Right atrium auricular region (tissue), 2 donors: Measurements from ENCODE around the gene USP44. TPM values are rescaled to one million over a fixed set of nuclear protein-coding genes. Genes with fewer than 3 reads are reported as not detected.
"Not testable (repeated sequence)": the region's sequence is repeated elsewhere in the genome, so short reads cannot be mapped to it uniquely, and the experiment has no call there.

Experiments
- DNase-seq: peaks from one replicate; pipeline ENCODE4 v3.0.0-alpha.2; 2019; ENCODE audit warnings: low spot score
- H3K27ac ChIP-seq, 2 donors: fragments of 200-600 bp; sonication (generic); 1 replicate in 1 of 2; 2 replicates in 1 of 2; pipeline ENCODE4 v1.5.1; 2016 to 2019
- H3K27me3 ChIP-seq, 2 donors: fragments of 200-600 bp; sonication (generic); one replicate each; pipeline versions ENCODE4 v1.5.1 to v1.6.0; 2017 to 2019
- H3K36me3 ChIP-seq: fragments of 200-600 bp; sonication (generic); one replicate; pipeline ENCODE4 v1.5.1; 2016
- H3K4me1 ChIP-seq, 2 donors: fragments of 200-600 bp; sonication (generic); one replicate each; pipeline versions ENCODE4 v1.5.1 to v1.6.0; 2017 to 2019
- H3K4me3 ChIP-seq, 2 donors: fragments of 200-600 bp; sonication (generic); 1 replicate in 1 of 2; 2 replicates in 1 of 2; pipeline ENCODE4 v1.5.1; 2017 to 2019; ENCODE audit warnings: mild to moderate bottlenecking in 1 of 2, moderate library complexity in 1 of 2
- H3K9me3 ChIP-seq, 2 donors: fragments of 200-600 bp; sonication (generic); one replicate each; pipeline ENCODE4 v1.5.1; 2019
- total RNA-seq, 2 donors: library from RNA; depleted of rRNA; stranded (reverse); fragments of >200 nt; gene quantifications; one replicate each; pipeline ENCODE4 v1.1.0, GENCODE V29; 2016
- TF ChIP-seq, protein P1 (sequence below), 2 donors: fragments of 200-600 bp; sonication (generic); IDR thresholded peaks; one replicate each; pipeline ENCODE4 v1.5.1; 2019; ENCODE audit warnings: antibody characterized with exemption in 2 of 2

The USP44 gene
- total RNA-seq, 2 donors from 2014 or later: 1.4 to 1.9 TPM

GRCh38 chr12:95573951-95574576 lies 22.8 kb upstream of the USP44 start:
- no peak overlapping the region for H3K4me3 ChIP-seq
- no peaks in the 10 kb centered on the region for H3K27me3 ChIP-seq
- no peak for DNase-seq
- no peaks in the 10 kb centered on the region for H3K4me1 ChIP-seq
- H3K36me3 ChIP-seq: no peaks in the 10 kb centered on the region
- no peak overlapping the region for H3K27ac ChIP-seq
- TF ChIP-seq, protein P1, sequence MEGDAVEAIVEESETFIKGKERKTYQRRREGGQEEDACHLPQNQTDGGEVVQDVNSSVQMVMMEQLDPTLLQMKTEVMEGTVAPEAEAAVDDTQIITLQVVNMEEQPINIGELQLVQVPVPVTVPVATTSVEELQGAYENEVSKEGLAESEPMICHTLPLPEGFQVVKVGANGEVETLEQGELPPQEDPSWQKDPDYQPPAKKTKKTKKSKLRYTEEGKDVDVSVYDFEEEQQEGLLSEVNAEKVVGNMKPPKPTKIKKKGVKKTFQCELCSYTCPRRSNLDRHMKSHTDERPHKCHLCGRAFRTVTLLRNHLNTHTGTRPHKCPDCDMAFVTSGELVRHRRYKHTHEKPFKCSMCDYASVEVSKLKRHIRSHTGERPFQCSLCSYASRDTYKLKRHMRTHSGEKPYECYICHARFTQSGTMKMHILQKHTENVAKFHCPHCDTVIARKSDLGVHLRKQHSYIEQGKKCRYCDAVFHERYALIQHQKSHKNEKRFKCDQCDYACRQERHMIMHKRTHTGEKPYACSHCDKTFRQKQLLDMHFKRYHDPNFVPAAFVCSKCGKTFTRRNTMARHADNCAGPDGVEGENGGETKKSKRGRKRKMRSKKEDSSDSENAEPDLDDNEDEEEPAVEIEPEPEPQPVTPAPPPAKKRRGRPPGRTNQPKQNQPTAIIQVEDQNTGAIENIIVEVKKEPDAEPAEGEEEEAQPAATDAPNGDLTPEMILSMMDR (IDR thresholded peaks at IDR 0.05): no peak
- no peaks in the 10 kb centered on the region for H3K9me3 ChIP-seq

DNA sequence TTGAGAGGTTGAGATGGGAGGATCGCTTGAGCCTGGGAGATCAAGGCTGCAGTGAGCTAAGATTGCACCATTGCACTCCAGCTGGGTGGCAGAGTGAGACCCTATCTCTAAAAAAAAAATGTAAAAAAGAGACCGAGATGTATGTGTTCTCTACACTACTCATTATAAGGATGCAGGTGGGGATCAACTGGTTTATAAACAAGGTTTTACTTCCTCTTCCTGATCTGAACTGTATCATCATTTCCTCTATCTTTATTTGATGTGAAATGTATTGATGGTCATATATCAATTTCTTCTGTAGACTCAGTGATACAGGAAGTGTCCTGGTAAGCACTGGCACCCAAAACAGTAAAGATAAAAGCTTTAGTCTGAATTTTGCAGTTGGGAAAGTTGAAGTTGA lies 20.1 kb upstream of the USP44 start:
- DNase-seq: no peak
- TF ChIP-seq, protein P1 (IDR thresholded peaks at IDR 0.05): no peak

GRCh38 chr12:95568045-95568444 lies 16.8 kb upstream of the USP44 start:
- DNase-seq, H3K9me3 ChIP-seq, H3K36me3 ChIP-seq, H3K4me1 ChIP-seq, H3K27me3 ChIP-seq, H3K27ac ChIP-seq, H3K4me3 ChIP-seq: not testable (repeated sequence)

More for the DNA sequence above, 20.1 kb upstream of the USP44 start:
- H3K9me3 ChIP-seq: no peaks in the 10 kb centered on the region
- no peaks in the 10 kb centered on the region for H3K4me1 ChIP-seq
- H3K36me3 ChIP-seq: no peaks in the 10 kb centered on the region
- no peak overlapping the region for H3K27ac ChIP-seq
- no peak overlapping the region for H3K4me3 ChIP-seq
- H3K27me3 ChIP-seq: no peaks in the 10 kb centered on the region

GRCh38 chr12:95557625-95558024 lies 6.3 kb upstream of the USP44 start:
- Histone ChIP-seq H3K4me3 (no peak overlapping the region), H3K27ac (no peak overlapping the region), H3K27me3 (no peaks in the 10 kb centered on the region), H3K4me1 (no peaks in the 10 kb centered on the region), H3K9me3 (no peaks in the 10 kb centered on the region), H3K36me3 (no peaks in the 10 kb centered on the region)
- TF ChIP-seq, protein P1 (IDR thresholded peaks at IDR 0.05): no peak
- DNase-seq: no peak

DNA sequence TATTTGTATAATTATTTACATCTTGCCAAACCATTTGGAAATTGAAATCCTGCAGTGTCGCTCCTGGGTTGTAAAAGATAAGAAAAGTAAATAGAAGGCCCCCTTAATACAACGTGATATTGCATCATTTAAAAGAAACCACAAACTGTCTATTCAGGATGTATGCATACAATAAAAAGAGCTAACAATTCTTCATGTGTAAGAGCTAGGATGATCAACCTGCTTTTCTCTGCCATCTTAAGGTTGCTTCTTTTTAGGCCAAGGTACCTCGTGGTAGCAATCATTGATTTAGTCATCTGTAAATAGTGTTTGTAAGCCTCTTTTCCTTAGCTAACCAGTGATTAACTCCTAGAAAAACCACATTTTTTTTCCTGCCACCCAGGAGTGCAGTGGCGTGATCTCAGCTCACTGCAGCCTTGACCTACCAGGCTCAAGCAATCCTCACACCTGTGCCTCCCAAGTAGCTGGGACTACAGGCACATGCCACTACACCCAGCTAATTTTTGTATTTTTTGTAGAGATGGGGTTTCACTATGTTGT lies 3.3 kb upstream of the USP44 start:
- Histone ChIP-seq H3K27ac (no peak overlapping the region), H3K4me3 (no peak overlapping the region), H3K36me3 (no peaks in the 10 kb centered on the region), H3K9me3 (peaks cover 0 to 3% of the 10 kb centered on the region in 2 donors), H3K27me3 (no peaks in the 10 kb centered on the region), H3K4me1 (no peaks in the 10 kb centered on the region)
- TF ChIP-seq, protein P1 (IDR thresholded peaks at IDR 0.05): no peak
- DNase-seq: no peak

- TF ChIP-seq, protein P1 (IDR thresholded peaks at IDR 0.05): no peak
- no peak overlapping the region for H3K4me3 ChIP-seq
These were observed 2.1 kb upstream of the USP44 start for GRCh38 chr12:95553197-95553943.

More at GRCh38 chr12:95553197-95553943, 2.1 kb upstream of the USP44 start:
- H3K27me3 ChIP-seq: no peaks in the 10 kb centered on the region
- H3K27ac ChIP-seq: no peak overlapping the region
- H3K4me1 ChIP-seq: no peaks in the 10 kb centered on the region
- peaks cover 0 to 11% of the 10 kb centered on the region in 2 donors for H3K9me3 ChIP-seq
- no peak for DNase-seq
- H3K36me3 ChIP-seq: no peaks in the 10 kb centered on the region
